ENCODE data around the gene GPR160.

DNA sequence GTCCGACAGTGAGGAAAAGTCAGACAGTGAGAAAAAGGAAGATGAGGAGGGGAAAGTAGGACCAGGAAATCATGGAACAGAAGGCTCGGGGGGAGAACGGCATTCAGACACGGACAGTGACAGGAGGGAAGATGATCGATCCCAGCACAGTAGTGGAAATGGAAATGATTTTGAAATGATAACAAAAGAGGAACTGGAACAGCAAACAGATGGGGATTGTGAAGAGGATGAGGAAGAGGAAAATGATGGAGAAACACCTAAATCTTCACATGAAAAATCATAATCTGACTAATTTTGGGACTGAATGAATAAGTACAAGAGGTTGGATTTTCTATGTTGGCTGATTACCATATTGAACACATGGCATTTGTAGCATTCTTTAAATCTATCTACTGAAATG, 45.0 kb upstream of the GPR160 start:
- TF ChIP-seq, protein P1, sequence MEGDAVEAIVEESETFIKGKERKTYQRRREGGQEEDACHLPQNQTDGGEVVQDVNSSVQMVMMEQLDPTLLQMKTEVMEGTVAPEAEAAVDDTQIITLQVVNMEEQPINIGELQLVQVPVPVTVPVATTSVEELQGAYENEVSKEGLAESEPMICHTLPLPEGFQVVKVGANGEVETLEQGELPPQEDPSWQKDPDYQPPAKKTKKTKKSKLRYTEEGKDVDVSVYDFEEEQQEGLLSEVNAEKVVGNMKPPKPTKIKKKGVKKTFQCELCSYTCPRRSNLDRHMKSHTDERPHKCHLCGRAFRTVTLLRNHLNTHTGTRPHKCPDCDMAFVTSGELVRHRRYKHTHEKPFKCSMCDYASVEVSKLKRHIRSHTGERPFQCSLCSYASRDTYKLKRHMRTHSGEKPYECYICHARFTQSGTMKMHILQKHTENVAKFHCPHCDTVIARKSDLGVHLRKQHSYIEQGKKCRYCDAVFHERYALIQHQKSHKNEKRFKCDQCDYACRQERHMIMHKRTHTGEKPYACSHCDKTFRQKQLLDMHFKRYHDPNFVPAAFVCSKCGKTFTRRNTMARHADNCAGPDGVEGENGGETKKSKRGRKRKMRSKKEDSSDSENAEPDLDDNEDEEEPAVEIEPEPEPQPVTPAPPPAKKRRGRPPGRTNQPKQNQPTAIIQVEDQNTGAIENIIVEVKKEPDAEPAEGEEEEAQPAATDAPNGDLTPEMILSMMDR (IDR thresholded peaks at IDR 0.05): no peak
- TF ChIP-seq POLR2A (IDR thresholded peaks at IDR 0.05): no peak

Measured in testis (tissue), 2 donors.